ENCODE results near the gene GALNS.
"Not testable (repeated sequence)": the region's sequence is repeated elsewhere in the genome, so short reads cannot be mapped to it uniquely, and the experiment has no call there.

Gene GALNS

GRCh38 chr16:88856828-88857727 is at the start of gene GALNS, which contains the start of gene TRAPPC2L:
TSS of gene GALNS (minus strand) at chr16:88856947. CDS start at chr16:88856877, 70 bp downstream.
TSS of gene TRAPPC2L (plus strand) at chr16:88857127. CDS start at chr16:88857151, 24 bp downstream.
- peak; percentile 99 for DNase-seq (ENCODE audit: low spot score)

- DNase-seq (ENCODE audit: low spot score) = no peak
These were observed 49.3 kb upstream of the GALNS start for GRCh38 chr16:88906020-88906419.

- peak; percentile 80 for DNase-seq (ENCODE audit: low spot score)
These were observed 48.8 kb upstream of the GALNS start for GRCh38 chr16:88905563-88905962.

- no peak for DNase-seq (ENCODE audit: low spot score)
These were observed 48.1 kb upstream of the GALNS start for GRCh38 chr16:88904676-88905365.

GRCh38 chr16:88903267-88903666 is 46.5 kb upstream of the GALNS start:
- DNase-seq (ENCODE audit: low spot score) = no peak

GRCh38 chr16:88902744-88903143 is 46.0 kb upstream of the GALNS start:
- no peak for DNase-seq (ENCODE audit: low spot score)

GRCh38 chr16:88901718-88902337 is 45.1 kb upstream of the GALNS start:
- DNase-seq (ENCODE audit: low spot score) = no peak

- no peak for DNase-seq (ENCODE audit: low spot score)
These were observed 43.9 kb upstream of the GALNS start for GRCh38 chr16:88900662-88901052.

GRCh38 chr16:88899901-88900661 is 43.3 kb upstream of the GALNS start:
- DNase-seq (ENCODE audit: low spot score) = no peak

GRCh38 chr16:88897696-88898425 is 41.1 kb upstream of the GALNS start:
- DNase-seq (ENCODE audit: low spot score) = no peak

- DNase-seq (ENCODE audit: low spot score) = no peak
These were observed 39.7 kb upstream of the GALNS start for GRCh38 chr16:88896238-88897070.

- DNase-seq (ENCODE audit: low spot score) = no peak
These were observed 38.6 kb upstream of the GALNS start for GRCh38 chr16:88895335-88895734.

GRCh38 chr16:88894681-88895300 is 38.0 kb upstream of the GALNS start:
- DNase-seq (ENCODE audit: low spot score) = no peak

- DNase-seq (ENCODE audit: low spot score) = not testable (repeated sequence)
These were observed 37.5 kb upstream of the GALNS start for GRCh38 chr16:88894266-88894665.

- DNase-seq (ENCODE audit: low spot score) = no peak
These were observed 36.6 kb upstream of the GALNS start for GRCh38 chr16:88893127-88893968.

GRCh38 chr16:88892065-88892464 is 35.3 kb upstream of the GALNS start:
- no peak for DNase-seq (ENCODE audit: low spot score)

GRCh38 chr16:88891083-88891482 is 34.3 kb upstream of the GALNS start:
- DNase-seq (ENCODE audit: low spot score) = no peak

GRCh38 chr16:88889702-88890352 is 33.1 kb upstream of the GALNS start:
- DNase-seq (ENCODE audit: low spot score) = not testable (repeated sequence)
